DND-41 (cell line): ENCODE data around the gene HNRNPH1.

Experiments used
- CTCF ChIP-seq: IDR thresholded peaks from 2 replicates; pipeline ENCODE4 v1.5.1; 2012; ENCODE audit warnings: borderline replicate concordance, low read length, moderate library complexity, mild to moderate bottlenecking; ENCODE audit not compliant: poor library complexity, severe bottlenecking; ENCODE audit errors: extremely low read depth
- EZH2 ChIP-seq: IDR thresholded peaks from 3 replicates; pipeline ENCODE4 v1.6.1; 2012; ENCODE audit warnings: borderline replicate concordance, low read depth, mild to moderate bottlenecking, moderate library complexity, low read length, inconsistent platforms; ENCODE audit not compliant: severe bottlenecking

- TF ChIP-seq CTCF: peak; percentile 66
- no peak for TF ChIP-seq EZH2
Measured at GRCh38 chr5:179668391-179668790, 44.9 kb upstream of the HNRNPH1 start.
